ENCODE data around the gene MMP24OS. TPM values are rescaled to one million over a fixed set of nuclear protein-coding genes. Genes with fewer than 3 reads are reported as not detected.
A peak's percentile ranks its signal among the peaks of the same experiment; 100 is the strongest.

The MMP24OS gene
- total and polyA plus RNA-seq, 2 of the 4 experiments (the other 2 are of a cell fraction): 5.9 to 64.9 TPM

DNA sequence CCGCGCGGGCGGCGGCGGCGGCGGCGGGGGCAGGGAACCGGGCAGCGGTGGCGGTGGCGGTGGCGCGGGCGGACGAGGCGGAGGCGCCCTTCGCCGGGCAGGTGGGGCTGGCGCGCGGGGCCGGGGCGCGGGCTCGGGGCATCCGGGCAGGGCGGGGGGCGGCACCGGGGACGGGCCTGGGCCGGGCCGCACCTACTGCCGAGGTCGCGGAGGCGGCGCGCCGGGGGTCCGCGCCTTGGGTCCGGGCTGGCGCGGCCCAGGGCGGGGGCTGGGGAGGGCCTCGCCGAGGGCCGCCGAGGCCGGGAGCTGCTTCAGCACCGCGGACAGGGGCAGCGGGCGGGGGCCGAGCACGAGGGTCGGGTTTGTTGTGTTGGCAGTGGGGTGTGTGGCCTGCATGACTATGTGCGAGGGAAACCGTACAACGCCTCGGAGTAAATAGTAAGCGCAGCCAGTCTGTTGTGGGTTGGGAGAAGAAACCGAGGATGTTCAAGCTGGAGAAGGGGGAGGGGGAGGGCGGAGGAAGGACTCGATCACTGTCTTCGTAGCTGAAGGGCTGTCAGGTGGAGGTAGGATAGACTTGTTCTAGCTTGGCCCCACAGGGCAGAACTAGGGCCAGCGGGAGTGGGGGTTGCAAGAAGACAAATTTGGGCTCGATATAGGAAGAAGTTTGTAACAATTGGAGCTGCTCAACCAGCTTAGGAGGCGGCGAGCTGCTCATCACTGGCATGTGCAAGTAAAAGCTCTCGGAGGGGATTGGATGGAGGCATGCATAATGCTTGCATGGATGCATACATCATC lies 50.8 kb downstream of the MMP24OS start:
- Histone ChIP-seq H3K14ac (replicated peaks; ENCODE audit: low read depth, low read length) (no peak overlapping the region), H3K79me1 (ENCODE audit: low read depth in 1 of 2, low read length in 2 of 2) (no peaks in the 10 kb centered on the region), H2AK9ac (replicated peaks; ENCODE audit: low read depth, low read length, poor library complexity) (peak overlapping the region; percentile 44), H2AFZ (replicated peaks; ENCODE audit: low read length, poor library complexity) (peak overlapping the region; percentile 82), H3K23ac (ENCODE audit: low read depth, low read length) (no peak overlapping the region), H3K9ac (ENCODE audit: low read depth, low read length) (no peak overlapping the region), H3K4me3 (ENCODE audit: insufficient read depth, low read depth, low read length) (peak overlapping the region; percentile 32), H4K8ac (ENCODE audit: low read depth in 2 of 2, low read length in 2 of 2) (no peak overlapping the region), H2BK15ac (ENCODE audit: low read depth, low read length) (no peak overlapping the region), H2AK5ac (ENCODE audit: low read depth, low read length) (no peak overlapping the region), H3K9me3 (ENCODE audit: control insufficient read depth, insufficient read depth, low read length) (no peaks in the 10 kb centered on the region), H2BK120ac (ENCODE audit: low read depth, low read length) (no peak overlapping the region), H4K91ac (ENCODE audit: insufficient read depth, low read depth, low read length) (no peak overlapping the region), H4K5ac (ENCODE audit: low read depth, low read length) (no peak overlapping the region), H3K9me1 (ENCODE audit: insufficient read depth, low read length) (peaks cover 3% of the 10 kb centered on the region; the same call in 1 of the 2 replicates), H3K4me2 (ENCODE audit: low read depth, low read length) (peak overlapping the region; percentile 86), H3K27ac (ENCODE audit: insufficient read depth, low read length) (no peak overlapping the region), H2BK5ac (ENCODE audit: low read depth, low read length, poor library complexity, severe bottlenecking) (no peak overlapping the region), H3K27me3 (ENCODE audit: control insufficient read depth, insufficient read depth, low read length) (peaks cover 27% of the 10 kb centered on the region), H2BK20ac (ENCODE audit: low read depth, low read length) (no peak overlapping the region), H3K36me3 (ENCODE audit: control insufficient read depth, insufficient read depth, low read length) (no peaks in the 10 kb centered on the region), H3K4me1 (ENCODE audit: control insufficient read depth, insufficient read depth, low read length) (peaks cover 6% of the 10 kb centered on the region; the same call in 1 of the 2 replicates), H4K20me1 (ENCODE audit: insufficient read depth, low read length) (peaks cover 8% of the 10 kb centered on the region; the same call in 1 of the 2 replicates), H3K56ac (ENCODE audit: extremely low read depth, insufficient read depth, low read length) (no peak overlapping the region), H3K18ac (ENCODE audit: low read depth, low read length) (no peak overlapping the region), H3K4ac (ENCODE audit: low read depth, low read length) (no peak overlapping the region)
- dilution Hi-C loops (cut with HindIII; ENCODE audit: low sequenced_read_pairs, unreplicated experiment) (no loop called here), in situ Hi-C loops (cut with MboI; ENCODE audit: low sequenced_read_pairs) (no loop called here), intact Hi-C loops (cut with micrococcal nuclease) (no loop called here)
- WGBS, 2 experiments (ENCODE audit: extremely low coverage in 2 of 2, insufficient read length in 1 of 2): 5% methylated on average over 10 of the region's 74 CpGs; no CpG with 5 or more reads in 1 of the 2 experiments
- no TSS peak for BruUV-seq (replicated peaks)
- CTCF ChIA-PET: no interaction called here
- DNase-seq (peak; percentile 34), ATAC-seq (ENCODE audit: low read depth) (peak; percentile 97)
- POLR2A ChIA-PET (ENCODE audit: unreplicated experiment): no interaction called here
- TF ChIP-seq, protein P1, sequence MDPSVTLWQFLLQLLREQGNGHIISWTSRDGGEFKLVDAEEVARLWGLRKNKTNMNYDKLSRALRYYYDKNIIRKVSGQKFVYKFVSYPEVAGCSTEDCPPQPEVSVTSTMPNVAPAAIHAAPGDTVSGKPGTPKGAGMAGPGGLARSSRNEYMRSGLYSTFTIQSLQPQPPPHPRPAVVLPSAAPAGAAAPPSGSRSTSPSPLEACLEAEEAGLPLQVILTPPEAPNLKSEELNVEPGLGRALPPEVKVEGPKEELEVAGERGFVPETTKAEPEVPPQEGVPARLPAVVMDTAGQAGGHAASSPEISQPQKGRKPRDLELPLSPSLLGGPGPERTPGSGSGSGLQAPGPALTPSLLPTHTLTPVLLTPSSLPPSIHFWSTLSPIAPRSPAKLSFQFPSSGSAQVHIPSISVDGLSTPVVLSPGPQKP (IDR thresholded peaks at IDR 0.05; ENCODE audit: borderline replicate concordance, low read depth, low read length): no peak
- TF ChIP-seq MXI1 (IDR thresholded peaks at IDR 0.05; ENCODE audit: borderline replicate concordance, low read depth, low read length) (peak; percentile 99), POLR2A (IDR thresholded peaks at IDR 0.05; ENCODE audit: low read depth, low read length) (no peak), CEBPB (IDR thresholded peaks at IDR 0.05; ENCODE audit: low read depth, low read length) (no peak), MAFK (IDR thresholded peaks at IDR 0.05; ENCODE audit: low read depth, low read length) (no peak), BHLHE40 (IDR thresholded peaks at IDR 0.05; ENCODE audit: low read depth, low read length) (no peak), RFX5 (IDR thresholded peaks at IDR 0.05; ENCODE audit: low read depth, low read length) (no peak), USF2 (IDR thresholded peaks at IDR 0.05; ENCODE audit: low read depth, low read length) (no peak), RCOR1 (IDR thresholded peaks at IDR 0.05; ENCODE audit: insufficient replicate concordance, low read length) (peak; percentile 73), SMC3 (IDR thresholded peaks at IDR 0.05; ENCODE audit: low read depth, low read length) (0 out of 2 replicates have a peak, but pooled peaks have one; percentile 13), RAD21 (IDR thresholded peaks at IDR 0.05; ENCODE audit: low read length) (no peak), NFE2L2 (IDR thresholded peaks at IDR 0.05; ENCODE audit: low read depth, low read length) (no peak), FOS (IDR thresholded peaks at IDR 0.05; ENCODE audit: low read depth, low read length) (no peak), CHD1 (IDR thresholded peaks at IDR 0.05; ENCODE audit: low read depth, low read length) (no peak), MAZ (IDR thresholded peaks at IDR 0.05; ENCODE audit: borderline replicate concordance, low read depth, low read length) (peak; percentile 98)
